IPS-NIHi7 (cell line): Measurements from ENCODE around the gene SMIM3.
A peak's percentile ranks its signal among the peaks of the same experiment; 100 is the strongest.
"Not testable (repeated sequence)": the region's sequence is repeated elsewhere in the genome, so short reads cannot be mapped to it uniquely, and the experiment has no call there.

Source experiments
- DNase-seq: peaks from one replicate; pipeline ENCODE4 v3.0.0; 2012; ENCODE audit warnings: mixed read lengths; ENCODE audit errors: extremely low spot score

SMIM3 gene, protein sequence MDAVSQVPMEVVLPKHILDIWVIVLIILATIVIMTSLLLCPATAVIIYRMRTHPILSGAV

DNA sequence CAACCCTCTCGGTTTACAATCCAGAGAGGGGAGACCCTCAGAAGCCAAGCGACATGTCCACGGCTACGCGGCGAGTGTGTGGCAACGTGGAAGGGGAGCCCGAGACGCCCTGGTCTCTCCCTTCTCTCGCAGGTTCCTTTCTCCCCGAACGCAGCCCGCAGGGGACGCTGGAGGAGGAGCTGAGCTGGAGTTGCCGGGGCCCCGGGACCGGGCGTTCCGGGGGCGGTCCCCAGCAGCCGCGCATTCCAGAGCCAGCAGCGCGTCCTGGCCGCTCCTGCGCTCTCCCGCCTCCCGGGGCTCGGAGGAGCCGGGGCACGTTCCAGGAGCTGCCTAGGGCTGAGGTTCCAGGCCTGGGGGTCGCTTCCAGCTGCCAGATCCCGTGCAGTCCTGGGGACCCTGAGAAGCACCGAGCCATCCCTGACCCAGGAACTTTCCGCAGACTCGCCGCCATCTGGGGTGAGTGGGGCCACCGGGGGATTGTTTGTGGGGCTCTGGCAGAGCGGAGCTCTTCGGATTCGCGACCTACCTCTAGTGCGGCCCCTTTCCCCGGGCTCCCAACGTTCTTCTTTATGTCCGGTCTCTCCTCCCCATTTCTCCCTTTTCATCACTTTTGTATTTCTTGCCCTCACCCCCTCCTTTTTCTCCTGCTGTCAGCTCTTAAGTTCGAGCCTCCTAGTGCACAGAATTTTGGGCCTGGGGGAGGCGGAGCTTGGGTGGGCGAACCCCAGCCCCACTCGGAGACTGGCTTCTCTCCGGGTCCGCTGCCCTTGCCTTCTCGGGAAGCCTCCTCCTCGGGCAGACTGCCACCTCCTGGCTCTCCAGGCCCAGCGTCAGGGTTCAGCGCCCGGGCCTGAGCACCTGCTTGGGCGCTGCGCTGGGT lies at the start of gene SMIM3:
SMIM3 (plus strand) TSS at position 241 of the 880 bp plus-strand sequence. CDS start 16,684 bp downstream, outside the sequence.
- DNase-seq: peak; percentile 89

DNA sequence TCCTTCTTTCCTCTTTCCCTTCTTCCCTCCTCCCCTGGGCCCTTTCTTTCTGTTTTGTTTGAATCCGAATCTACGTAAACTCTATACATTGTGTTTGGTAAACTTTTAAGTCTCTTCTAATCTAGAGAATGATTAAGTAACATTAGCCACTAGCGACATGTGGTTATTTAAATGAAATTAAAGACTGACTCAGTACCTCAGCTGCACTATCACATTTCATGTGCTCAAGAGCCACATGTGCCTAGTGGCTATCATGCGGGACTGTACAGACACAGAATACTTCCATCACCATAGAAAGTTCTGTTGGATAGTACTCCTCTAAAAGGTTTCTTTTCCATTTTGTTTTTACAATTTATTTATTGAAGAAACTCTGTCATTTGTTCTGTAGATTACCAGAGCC lies 48.7 kb upstream of the SMIM3 start:
- DNase-seq: no peak

DNA sequence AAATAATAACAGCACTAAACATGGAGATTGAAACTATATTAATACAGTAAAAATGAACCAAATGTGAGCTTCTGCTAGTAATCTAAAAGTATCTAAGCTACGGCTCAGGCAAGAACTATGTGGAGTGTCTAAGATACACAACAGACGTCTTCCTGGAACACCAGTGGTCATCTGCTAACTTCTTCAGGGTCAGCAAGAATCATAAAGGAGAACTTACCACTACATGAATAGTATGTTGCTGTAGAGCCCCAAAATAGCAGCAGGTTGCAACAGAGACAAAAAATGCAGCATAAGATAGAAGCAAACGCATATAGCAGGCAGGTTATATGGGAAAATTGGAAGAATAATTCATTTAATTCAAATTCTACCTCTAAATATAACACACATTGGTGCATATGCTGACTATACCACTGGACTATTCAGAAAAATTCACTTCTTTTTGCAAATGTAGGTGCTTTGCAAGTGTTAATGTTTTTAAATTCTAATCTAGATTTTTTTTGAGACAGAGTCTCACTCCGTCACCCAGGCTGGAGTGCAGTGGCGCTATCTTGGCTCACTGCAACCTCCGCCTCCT lies 46.8 kb upstream of the SMIM3 start:
- no peak for DNase-seq

DNA sequence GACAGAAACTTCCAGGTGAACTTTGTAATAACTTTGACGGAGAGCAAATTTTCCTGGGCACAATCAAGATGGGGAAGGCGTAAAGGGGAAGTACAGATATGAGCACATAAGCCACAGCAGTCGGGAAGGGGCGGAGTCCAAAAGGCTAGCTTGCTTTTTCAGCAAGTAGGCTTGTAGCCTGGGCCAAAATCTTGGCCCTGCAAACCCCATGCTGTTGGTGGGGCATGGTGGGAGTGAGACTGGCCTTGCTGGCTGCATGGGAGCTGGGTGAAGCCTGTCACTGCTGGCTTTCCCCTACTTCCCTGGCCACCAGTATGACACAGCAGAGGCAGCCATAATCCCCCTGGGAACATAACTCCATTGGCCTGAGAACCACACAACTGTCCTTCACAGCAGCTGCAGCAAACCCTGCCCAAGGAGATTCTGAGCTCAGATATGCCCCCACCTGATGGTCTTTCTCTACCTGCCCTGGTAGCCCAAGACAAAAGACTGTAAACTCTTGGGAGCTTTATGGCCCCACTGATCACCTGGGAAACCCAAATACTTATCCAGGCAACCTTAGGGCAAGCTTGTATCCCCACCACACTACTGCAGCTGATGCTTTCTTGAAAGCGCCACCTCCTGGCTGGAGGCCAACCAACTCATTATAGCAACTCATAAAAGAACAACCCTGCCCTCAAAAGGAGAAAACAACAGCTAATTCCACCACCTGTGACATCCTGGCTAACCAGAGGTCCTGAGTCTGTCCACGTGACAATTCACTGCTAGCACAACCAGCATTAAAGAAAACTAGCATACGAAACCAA lies 43.8 kb upstream of the SMIM3 start:
- DNase-seq: no peak

DNA sequence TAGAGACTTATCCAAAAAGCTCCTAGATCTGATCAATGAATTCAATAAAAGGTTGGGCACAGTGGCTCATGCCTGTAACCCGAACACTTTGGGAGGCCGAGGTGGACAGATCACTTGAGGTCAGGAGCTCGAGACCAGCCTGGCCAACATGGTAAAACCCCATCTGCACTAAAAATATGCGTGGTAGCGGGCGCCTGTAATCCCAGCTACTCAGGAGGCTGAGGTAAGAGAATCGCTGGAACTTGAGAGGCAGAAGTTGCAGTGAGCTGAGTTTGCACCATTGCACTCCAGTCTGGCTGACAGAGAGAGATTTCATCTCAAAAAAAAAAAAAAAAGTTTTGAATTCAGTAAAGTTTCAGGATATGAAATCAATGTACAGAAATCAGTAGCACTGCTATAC lies 39.7 kb upstream of the SMIM3 start:
- no peak for DNase-seq

DNA sequence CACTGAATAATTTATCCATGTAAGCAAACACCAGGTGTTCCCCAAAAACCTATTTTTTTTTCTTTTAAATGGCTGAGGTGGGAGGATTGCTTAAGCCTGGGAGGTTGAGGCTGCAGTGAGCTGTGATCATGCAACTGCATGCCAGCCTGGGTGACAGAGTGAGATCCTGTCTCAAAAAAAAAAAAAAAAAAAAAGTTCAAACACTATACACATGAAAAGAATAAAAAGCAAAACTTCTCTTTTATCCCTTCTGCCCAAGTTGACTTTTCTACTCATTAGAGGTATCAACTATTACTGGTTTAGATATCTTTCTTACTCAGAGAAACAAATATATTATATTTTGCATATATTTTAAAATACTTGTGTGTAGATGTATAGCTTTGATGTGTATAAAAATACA lies 37.6 kb upstream of the SMIM3 start:
- no peak for DNase-seq

DNA sequence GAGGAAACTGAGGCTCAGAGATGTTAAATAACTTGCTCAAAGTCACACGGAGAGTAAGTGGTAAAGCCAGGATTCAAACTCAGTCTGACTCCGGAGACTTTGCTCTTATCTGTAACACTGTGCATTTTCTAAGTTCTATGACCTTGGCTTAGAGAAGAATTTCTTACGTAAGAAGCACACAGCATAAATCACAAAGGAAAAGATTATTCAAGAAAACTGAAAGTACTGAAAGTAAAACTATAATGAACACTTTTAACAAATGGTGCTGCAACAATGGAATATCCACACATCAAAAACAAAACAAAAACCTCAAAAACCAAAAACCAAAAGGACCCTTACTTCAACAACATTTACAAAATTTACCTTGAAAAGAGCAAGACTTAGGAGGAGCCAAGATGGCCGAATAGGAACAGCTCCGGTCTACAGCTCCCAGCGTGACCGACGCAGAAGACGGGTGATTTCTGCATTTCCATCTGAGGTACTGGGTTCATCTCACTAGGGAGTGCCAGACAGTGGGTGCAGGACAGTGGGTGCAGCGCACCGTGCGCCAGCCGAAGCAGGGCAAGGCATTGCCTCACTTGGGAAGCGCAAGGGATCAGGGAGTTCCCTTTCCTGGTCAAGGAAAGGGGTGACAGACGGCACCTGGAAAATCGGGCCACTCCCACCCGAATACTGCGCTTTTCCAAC lies 36.0 kb upstream of the SMIM3 start:
- not testable (repeated sequence) for DNase-seq

DNA sequence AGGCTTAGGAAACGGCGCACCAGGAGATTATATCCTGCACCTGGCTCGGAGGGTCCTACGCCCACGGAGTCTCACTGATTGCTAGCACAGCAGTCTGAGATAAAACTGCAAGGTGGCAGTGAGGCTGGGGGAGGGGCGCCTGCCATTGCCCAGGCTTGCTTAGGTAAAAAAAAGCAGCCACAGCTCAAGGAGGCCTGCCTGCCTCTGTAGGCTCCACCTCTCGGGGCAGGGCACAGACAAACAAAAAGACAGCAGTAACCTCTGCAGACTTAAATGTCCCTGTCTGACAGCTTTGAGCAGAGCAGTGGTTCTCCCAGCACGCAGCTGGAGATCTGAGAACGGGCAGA lies 35.4 kb upstream of the SMIM3 start:
- DNase-seq: not testable (repeated sequence)

DNA sequence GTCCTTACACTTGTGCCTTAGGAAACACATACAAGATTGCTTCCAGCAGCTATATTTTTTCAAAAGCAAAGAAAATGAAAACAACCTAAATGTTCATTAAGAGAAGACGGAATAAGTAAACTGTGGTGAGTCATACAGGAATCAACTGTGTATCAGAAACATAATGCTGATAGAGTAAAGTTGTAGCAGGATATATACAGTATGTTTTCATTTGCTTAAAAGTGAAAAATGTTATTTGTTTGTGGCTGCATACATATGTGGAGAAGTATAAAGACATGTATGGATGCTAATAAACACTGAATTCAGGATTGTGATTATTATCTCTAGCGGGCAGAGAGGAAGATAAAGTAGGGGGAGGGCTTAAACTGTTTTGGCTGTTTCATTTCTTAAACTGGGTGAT lies 28.1 kb upstream of the SMIM3 start:
- no peak for DNase-seq

DNA sequence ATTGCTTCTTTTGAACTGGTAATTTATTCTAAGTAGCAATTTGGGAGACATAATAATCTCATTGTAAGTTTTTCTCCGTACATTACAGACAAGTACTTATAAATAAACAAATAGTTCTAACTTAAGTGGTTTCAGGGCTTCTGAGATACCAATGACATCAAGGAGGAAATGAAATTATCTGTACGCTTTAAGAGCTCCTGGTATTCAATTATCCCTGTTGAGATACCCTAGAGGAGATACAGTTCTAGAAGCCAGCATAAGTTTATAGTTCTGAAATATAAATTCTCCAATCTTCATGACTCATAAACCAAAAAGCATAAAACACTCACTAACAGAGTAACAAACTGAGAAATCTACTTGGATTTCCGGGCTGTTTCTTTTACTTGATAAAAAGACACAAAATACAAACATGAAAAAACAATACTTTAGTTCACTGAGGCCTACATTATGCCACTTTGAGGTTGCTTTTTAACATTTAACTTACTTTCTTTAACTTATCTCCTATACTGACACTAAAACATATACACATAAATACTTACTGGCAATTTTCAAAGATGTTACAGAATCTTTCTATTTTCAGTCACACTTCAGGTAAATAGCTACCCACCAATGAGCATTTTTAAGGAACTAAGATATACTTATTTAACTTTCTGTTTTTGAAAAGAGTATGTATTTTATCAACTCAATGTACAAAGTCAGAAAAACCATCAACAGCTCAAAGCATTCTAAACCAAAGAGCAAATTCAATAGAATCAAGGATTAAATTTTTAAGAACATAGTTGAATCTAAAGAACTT lies 27.3 kb upstream of the SMIM3 start:
- DNase-seq: no peak

DNA sequence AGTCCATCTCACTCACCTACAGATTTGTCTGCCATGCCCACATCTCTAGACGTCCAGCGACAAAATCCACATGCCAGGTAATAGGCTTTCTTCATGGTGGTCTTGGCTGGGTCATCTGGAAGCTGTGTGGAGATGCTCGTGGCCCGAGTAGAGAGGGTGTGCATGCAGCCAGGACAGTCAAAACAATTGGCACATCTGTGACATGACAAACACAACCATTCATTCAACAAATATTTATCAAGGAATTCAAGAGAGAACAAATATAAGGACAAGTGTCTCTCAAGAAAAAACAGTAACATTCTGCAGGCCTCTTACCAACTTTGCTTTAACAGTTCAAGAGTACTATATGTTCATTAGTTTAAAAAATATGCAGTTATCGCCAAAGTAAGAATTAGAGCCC lies 25.1 kb upstream of the SMIM3 start:
- no peak for DNase-seq

DNA sequence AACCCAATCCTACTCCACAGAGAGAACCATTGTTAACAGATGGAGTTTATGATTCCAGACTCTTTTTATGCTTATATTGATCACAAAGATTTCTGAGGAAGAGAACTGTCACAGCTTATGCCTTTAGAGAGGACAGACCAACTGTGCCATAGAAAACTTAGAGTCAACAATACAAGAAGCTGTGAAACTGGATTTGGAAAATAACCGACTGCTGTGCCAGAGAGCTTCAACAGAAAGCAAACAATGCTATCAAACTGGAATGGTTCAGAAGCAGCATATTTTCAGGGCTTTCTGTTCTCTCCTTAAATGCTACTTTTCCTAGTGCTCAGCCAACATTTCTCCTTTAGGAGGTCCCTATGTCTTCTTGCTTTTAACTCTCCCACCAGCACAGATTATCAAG lies 24.7 kb upstream of the SMIM3 start:
- no peak for DNase-seq

DNA sequence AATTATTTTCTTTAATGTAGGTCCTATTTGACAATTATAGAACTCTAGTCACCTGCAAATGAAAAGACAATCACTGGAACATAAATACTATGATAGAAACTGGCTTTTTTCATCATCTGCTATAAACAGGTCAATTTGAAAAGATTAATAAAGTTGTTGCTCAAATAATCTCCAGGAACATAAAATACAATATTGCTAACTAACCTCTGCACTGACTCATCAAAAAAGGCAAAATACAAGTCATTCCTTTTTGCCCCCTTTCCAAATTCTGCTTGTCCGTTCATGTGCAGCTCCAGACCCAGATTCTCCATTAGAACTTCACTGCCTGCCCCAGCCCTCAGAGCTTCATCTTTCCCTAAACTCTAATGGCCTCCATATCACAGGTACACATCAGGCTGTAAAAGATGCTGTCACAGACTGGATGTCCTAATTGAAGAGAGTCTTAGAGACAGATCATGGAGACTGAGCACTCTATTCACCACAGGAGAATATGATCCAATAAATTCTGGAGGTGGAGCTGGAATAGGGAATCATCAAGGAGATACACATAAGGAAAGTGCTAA lies 21.4 kb upstream of the SMIM3 start:
- no peak for DNase-seq

DNA sequence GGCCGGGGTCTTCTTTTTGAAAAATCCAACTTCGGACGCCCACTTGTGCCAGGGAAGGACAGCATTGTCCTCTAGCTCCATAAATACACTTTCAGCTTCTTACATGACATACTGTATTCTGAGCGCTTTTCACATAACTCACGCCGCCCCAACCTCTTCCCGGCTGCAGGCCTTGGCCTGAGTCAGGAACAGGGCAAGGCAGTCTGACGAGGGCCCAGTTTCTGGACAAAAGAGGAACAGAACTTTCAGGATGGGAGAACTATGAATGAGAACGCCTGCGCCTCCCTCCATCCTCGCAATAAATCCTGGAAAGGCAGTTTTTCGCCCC lies 20.4 kb upstream of the SMIM3 start:
- DNase-seq: peak; percentile 19

DNA sequence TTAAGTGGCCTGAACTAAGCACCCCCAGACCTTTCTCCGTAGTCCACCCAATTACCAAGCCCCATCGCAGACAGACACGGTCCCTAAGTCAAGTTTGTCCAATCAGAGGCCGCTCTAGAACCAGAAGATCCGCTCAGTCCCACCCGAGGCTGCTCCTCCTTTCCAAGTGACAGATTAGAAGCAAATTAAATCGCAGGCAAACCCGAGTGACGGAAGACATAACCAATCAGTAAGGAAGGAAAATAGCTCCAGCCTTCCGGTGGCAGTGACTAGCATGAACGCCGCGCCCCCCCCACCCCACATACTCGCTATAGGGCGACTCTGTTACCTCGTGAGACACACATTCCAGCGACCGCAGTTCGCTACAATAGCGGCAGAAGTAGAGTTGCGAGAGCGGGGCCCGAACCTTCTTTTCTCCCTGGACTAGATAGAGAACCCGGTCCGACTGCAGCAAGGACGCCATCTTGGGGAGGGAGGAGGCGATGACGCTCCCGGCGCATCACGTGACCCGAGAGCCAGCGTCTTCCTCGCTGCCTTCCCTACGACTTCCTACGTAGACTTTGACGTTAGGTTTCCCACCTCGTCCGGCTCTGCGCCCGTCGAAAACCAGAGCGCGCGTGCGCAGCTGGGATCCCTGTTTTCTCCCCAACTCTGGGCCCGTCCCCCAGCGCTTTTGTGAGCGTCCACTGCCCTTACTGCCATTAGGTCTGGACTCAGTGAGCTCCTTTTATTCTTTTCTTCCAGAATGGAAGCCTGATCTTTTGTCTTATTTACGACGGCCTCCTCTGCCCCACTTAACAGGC lies 19.8 kb upstream of the SMIM3 start, which contains the start of gene DCTN4:
DCTN4 (minus strand) TSS at position 487 of the 803 bp plus-strand sequence; CDS start at position 463, 24 bp downstream.
- peak; percentile 97 for DNase-seq

DNA sequence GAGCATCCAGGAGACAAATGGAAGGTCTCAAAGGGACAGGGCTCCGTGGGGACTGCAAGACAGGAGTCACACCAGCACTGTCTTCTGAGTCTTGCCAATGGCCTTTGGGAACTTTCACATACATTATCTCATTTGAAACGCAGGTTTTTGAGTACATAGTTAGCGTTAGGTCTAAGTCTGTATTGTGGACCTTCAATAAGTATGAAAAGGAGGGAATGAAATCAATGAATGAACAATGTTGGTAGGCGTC lies 19.3 kb upstream of the SMIM3 start:
- no peak for DNase-seq

DNA sequence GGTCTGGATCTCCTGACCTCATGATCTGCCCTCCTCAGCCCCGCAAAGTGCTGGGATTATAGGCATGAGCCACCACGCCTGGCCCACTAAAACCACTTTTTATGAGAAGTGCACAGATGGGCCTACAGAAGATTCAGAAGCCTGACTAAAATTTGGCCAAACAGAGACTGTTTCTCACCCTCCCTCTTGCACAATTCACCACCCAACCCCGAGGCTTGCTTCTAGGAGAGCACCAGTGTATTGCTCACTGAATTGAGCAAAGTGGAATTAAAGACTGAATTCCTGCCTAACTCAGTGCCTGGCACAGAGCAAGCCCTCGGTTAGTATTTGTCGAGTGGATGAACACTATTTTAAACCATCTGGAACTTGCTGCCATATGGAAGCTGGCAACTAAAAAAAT lies 16.3 kb upstream of the SMIM3 start:
- DNase-seq: no peak

DNA sequence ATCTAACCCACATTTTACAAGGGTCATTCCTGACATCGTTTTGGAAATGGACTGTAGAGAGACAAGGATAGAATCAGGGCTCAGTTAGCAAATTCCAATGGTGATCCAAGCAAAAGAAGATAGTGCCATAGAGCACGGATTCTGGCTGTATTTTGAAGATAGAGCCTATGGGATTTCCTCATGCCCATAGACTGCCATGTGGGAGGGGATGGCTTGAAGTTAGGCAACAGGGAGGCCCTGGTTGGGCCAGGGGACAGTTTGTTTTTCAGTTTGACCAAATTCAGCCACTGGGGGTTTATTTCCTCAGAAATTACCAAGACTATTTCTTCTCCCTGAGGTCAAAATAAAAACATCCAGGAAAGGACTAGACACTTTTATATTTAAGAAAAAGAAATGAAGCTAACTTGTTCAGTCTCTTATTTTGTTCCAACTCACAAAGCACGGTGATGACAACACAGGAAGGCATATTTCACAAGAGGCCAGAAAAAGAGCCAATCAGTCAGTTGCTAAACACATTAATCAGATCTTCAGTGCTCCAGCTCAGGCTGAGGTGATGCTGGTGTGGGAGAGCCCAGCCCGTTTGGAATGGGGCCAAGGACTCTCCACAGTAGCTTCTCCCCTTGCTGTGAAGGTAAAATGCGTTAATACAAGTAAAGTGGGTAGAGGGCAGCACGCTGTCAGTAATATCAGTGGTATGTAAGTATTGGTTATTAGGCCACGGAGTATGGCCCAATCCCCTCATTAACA lies 15.4 kb upstream of the SMIM3 start:
- DNase-seq: no peak

DNA sequence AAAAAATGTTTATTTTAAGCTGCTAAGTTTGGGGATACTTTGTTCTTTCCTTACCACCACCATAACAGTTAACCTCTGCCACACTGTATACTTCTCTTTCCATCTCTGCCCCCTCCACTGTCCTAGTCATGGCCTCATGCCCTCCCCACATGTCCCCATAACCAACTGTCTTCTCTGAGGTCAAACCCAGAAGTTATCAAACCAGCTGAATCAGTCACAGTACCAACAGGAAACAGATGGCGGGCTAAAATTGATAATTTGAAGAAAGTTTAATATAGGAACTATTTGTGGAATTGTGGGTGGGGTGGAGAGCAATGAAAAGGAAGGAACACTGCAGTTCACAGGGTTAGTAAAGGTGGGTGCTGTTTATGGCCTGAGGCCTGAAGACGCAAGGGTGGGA lies 14.0 kb upstream of the SMIM3 start:
- no peak for DNase-seq
